ENCODE data around the gene DOCK8.

DOCK8 gene

DNA sequence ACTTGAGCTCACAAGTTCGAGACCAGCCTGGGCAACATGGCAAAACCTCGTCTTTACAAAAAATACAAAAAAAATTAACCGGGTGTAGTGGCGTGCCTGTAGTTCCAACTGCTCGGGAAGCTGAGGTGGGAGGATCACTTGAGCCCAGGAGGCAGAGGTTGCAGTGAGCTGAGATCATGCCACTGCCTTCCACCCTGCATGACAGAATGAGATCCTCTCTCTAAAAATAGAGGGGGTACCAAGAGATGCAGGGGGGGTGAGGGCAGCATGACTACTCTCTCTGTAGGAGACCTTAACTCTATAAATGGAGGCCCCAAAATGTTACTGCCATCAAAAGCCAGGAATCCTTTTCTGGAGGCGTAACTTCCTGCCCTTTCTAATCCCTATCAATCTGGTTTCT, 243.9 kb downstream of the DOCK8 start:
- Mint-ChIP-seq H3K9me3 (no peaks in the 10 kb centered on the region), H3K27ac (no peak overlapping the region), H3K4me3 (no peak overlapping the region), H3K36me3 (peaks cover 22 to 60% of the 10 kb centered on the region in 2 donors), H3K4me1 (no peaks in the 10 kb centered on the region), H3K27me3 (no peaks in the 10 kb centered on the region)
- DNase-seq = no peak
- ATAC-seq (replicated peaks) = no peak

DNA sequence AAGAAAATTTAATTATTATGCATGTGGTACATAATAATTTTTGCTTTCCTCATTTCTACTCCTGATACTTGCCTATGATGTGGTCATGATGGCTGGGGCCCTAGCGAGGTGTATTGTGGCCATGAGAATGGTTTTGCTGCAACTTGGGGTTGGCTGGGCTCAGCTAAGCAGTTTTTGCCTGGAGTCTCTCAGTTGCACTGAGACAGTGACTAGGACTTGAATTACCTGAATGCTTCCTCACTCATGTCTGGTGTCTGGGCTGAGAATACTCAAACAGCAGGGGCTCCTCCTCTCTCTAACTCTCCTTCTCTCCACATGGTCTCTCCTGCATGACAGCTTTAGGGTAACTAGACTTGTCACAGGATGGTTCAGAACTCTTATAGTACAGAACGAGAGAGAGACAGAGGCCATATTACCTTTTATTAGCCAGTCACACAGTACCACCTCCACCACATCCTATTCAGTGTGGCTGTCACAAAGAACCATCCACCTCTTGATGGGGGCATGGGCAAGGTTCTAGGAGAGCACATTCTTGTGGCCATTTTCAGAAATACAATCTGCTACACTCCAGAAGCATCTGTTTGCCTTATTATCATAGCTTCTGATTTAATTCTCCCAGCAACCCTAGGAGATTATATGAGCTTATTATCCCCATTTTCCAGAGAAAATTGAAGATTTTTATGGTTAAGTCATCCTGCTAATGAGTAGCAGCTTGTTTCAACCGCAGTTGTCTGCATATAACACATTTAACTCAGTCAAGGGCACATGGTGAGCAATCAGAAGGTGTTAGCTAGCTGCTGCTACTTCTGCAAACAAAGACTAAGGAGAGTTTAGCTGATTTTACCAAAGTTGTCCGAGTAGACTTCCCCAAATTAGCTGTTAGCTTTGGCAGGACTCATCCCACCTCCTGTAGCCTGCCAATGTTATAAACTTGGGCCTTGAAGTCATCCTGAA, 245.1 kb downstream of the DOCK8 start:
- H3K9me3 Mint-ChIP-seq = no peaks in the 10 kb centered on the region
- peaks cover 29 to 61% of the 10 kb centered on the region in 2 donors for H3K36me3 Mint-ChIP-seq
- ATAC-seq (replicated peaks) = no peak
- no peaks in the 10 kb centered on the region for H3K4me1 Mint-ChIP-seq
- DNase-seq = no peak
- no peak overlapping the region for H3K4me3 Mint-ChIP-seq
- H3K27me3 Mint-ChIP-seq = no peaks in the 10 kb centered on the region
- no peak overlapping the region for H3K27ac Mint-ChIP-seq

DNA sequence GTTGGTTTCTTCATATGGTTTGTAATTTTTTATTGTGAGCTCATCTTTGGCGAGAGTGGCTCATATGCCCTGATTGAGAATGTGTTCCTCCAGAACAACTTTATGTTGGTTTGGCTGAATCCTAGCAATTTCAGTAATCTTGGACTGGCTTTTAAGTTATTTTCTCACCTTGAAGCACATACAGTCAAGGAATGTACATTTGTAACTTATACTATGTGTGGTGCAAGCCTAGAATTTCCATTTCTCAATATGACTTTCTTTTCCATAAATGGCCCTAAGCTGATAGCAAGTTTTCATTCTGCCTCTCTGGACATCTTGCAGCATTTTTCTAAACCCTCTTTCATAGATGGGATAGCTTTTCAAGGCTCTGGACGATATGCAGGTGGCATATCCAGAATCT, 247.5 kb downstream of the DOCK8 start:
- Mint-ChIP-seq H3K9me3 (no peaks in the 10 kb centered on the region), H3K36me3 (peaks cover 26 to 57% of the 10 kb centered on the region in 2 donors), H3K4me1 (no peaks in the 10 kb centered on the region), H3K27me3 (no peaks in the 10 kb centered on the region), H3K4me3 (no peak overlapping the region), H3K27ac (no peak overlapping the region)
- DNase-seq = no peak
- no peak for ATAC-seq (replicated peaks)

DNA sequence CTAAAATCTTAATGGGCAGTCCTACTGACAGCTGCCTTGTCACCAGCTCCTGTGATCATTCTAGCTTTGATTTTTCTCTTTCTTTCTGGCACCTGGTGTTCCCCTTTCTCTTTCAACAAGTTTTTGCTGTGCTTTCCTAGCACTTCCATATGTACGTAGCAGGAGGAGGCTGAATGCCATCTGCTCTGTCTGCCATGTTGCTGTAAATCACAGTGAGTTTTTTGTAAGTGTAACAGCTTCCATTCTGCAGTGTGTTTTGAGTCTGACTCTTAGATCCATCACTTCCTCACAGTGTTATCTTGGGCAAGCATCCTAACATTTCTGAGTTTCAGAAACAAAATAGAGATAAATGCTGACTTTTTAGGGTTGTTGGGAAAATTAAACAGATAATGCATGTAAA, 247.9 kb downstream of the DOCK8 start:
- Mint-ChIP-seq H3K4me3 (no peak overlapping the region), H3K36me3 (peaks cover 23 to 52% of the 10 kb centered on the region in 2 donors)

DNA sequence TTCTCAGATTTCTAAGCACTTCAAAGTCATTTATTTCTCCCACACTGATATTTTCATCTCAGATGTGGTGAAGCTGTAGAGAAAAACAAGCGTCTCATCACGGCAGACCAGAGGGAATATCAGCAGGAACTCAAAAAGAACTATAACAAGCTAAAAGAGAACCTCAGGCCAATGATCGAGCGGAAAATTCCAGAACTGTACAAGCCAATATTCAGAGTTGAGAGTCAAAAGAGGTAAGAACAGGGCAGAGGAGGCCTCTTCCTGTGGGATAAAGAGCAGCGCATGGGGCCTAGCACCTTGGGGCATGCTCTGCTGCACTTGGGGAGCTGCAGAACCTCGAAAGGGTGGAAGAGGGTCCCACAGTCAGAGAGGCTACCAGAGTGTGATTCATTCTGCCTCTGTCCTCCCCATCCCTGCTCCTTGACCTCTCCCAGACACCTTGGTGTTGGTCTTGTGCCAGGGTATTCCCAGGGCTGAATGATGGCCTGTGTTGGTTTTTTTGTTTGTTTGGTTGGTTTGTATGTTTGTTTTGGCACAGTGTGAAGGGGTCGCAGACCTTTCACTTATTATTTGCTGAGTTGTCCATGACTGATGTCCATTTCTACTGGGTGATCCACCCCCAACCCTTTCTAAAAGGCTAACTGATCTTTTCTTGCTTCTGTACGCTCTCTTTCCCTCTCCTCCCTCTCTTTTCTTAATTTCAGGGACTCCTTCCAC, 248.9 kb downstream of the DOCK8 start:
- Mint-ChIP-seq H3K36me3 (peaks cover 18 to 45% of the 10 kb centered on the region in 2 donors), H3K4me1 (peaks cover 1 to 2% of the 10 kb centered on the region in 2 donors), H3K9me3 (no peaks in the 10 kb centered on the region), H3K27ac (peak overlapping the region; percentile 47), H3K4me3 (no peak overlapping the region), H3K27me3 (no peaks in the 10 kb centered on the region)
- no peak for ATAC-seq (replicated peaks)
- DNase-seq = no peak

More for the DNA sequence above, 247.9 kb downstream of the DOCK8 start:
- no peaks in the 10 kb centered on the region for H3K27me3 Mint-ChIP-seq
- peak overlapping the region; percentile 43 for H3K27ac Mint-ChIP-seq
- no peaks in the 10 kb centered on the region for H3K4me1 Mint-ChIP-seq
- ATAC-seq (replicated peaks) (no peak), DNase-seq (no peak)
- no peaks in the 10 kb centered on the region for H3K9me3 Mint-ChIP-seq

DNA sequence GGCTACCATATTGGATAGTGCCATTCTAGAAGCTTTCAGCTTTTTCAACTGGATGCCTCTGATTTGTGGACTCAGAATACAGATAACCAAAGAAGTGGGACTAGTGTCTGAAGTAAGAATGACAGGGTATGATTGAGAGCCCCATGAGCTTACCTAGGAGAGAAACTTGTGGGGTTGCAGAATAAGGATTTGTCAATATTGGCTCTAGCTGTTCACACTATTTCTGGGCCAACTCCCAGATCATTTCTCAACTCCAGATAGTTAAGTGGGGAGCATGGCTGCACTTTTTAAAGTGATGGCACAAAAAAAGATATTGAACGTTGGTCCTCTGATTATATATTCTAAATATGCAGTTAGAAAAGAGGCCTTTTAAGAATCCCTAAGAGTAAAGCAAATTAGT, 252.1 kb downstream of the DOCK8 start:
- H3K4me1 Mint-ChIP-seq = peaks cover 16 to 32% of the 10 kb centered on the region in 2 donors
- ATAC-seq (replicated peaks) (no peak), DNase-seq (no peak)
- H3K36me3 Mint-ChIP-seq = peaks cover 18 to 37% of the 10 kb centered on the region in 2 donors
- no peaks in the 10 kb centered on the region for H3K9me3 Mint-ChIP-seq
- no peak overlapping the region for H3K4me3 Mint-ChIP-seq
- H3K27me3 Mint-ChIP-seq = no peaks in the 10 kb centered on the region
- H3K27ac Mint-ChIP-seq = no peak overlapping the region

DNA sequence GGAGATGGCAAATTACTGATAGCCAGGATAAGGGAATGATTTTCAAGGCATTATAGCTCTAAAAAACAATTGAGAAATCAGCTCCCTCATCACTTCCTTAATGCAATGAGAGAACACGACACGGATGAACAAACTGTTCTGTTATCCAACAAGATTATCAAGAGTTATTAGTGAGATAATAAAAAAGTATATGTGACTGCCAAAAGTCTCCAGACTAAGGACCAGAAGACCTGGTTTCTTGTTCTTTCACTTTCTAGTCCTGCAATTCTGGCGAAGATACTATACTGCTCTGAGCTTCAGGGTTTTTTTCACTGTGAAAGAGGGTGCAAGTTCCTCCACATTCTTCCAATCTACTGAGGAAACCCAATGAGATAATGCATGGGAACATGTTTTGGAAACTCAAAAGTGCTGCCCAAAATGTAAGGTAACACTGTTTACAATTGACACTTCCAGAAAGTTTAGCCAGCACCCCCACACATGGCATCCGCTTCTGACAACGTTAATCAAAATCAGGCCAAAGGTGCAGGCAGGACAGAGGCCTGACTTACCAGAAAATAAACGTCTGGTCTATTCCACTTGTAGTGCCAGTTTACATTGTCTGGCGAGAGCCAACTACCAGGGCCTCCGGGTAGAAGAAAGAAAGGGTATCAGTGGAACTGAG, 254.2 kb downstream of the DOCK8 start:
- Mint-ChIP-seq H3K36me3 (peaks cover 8 to 18% of the 10 kb centered on the region in 2 donors), H3K9me3 (no peaks in the 10 kb centered on the region), H3K4me3 (peak overlapping the region; percentile 79 to 97), H3K4me1 (peaks cover 16 to 32% of the 10 kb centered on the region in 2 donors), H3K27me3 (no peaks in the 10 kb centered on the region), H3K27ac (peak overlapping the region; percentile 89)
- ATAC-seq (replicated peaks) (no peak), DNase-seq (no peak)

DNA sequence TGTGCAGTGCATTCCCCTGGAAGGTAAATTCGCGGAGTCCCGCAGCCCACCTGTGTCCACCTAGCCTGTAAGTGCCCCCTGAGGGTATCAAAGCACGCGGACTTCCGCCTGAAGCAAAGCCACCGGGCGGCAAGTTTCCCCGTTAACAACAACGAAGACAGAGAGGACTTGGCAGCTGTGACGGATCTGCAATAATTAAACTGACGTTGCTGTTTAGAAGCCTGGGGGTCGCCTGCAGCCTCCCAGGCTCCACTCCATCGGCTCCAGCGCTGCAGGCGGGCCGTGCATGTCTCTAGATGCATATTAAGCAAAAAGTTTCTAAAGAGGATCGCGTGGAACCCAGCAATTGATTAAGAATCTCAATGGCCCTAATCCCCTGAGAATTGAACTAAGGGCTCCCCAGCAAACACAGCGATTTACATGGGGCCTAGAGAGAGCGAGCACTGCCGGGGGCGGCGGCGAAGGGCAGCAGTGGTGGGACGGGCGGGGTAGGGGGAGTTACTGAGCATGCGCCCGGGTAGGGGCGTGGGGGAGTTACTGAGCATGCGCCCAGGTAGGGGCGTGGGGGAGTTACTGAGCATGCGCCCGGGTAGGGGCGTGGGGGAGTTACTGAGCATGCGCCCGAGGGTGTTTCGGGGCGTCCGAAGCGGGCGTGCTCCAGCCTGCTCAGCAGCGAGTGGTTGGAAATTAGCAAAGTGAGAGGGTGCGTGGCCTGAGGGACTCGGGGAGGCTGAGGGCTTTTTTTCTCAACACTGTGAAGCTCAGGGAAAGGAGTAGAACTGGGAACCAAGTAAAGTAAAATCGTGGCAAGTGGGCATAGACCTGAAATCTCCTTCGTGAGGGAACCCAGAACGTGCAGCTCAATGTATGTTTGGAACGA, 255.2 kb downstream of the DOCK8 start:
- peak; percentile 93 to 95 for ATAC-seq (replicated peaks)
- no peaks in the 10 kb centered on the region for H3K9me3 Mint-ChIP-seq

DNA sequence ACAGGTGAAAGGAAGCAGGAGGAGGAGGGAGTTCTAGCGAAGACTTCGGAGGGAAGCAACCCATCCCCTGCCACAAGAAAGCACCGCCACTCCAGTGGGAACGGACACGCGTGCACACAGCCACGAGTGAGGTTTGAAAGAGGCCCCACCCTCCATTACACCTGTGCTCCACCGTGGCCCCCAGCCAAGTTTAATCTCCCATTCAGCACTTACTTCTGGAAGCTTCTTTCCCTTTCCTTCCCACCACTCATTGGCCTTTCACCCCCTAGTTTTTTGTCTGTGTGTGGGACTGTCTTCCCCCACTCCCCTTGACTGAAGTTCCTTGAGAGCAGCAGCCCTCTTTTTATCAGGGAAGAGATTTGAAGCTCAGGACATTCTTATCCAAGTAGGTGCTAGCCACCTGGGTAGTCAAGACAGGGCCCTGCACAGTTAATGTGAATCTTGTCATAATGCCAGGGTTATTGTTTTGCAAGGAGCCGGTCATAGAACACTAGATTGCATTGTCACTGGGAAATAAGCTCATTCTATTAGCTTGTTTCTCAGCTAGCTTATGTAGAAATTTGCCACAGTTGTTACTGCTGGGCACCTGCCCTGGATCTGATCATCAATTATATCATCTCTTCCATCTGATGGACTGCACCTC, 256.0 kb downstream of the DOCK8 start:
- ATAC-seq (replicated peaks) = peak; percentile 3 to 9
- Mint-ChIP-seq H3K27ac (peak overlapping the region; percentile 95), H3K36me3 (peaks cover 6 to 12% of the 10 kb centered on the region in 2 donors), H3K27me3 (no peaks in the 10 kb centered on the region), H3K4me1 (peaks cover 16 to 32% of the 10 kb centered on the region in 2 donors), H3K4me3 (peak overlapping the region; percentile 95 to 97), H3K9me3 (no peaks in the 10 kb centered on the region)
- no peak for DNase-seq

More for the DNA sequence above, 255.2 kb downstream of the DOCK8 start:
- Mint-ChIP-seq H3K36me3 (peaks cover 3 to 15% of the 10 kb centered on the region in 2 donors), H3K4me3 (peak overlapping the region; percentile 95 to 97), H3K4me1 (peaks cover 16 to 32% of the 10 kb centered on the region in 2 donors), H3K27ac (peak overlapping the region; percentile 95), H3K27me3 (no peaks in the 10 kb centered on the region)
- DNase-seq = peak; percentile 77

DNA sequence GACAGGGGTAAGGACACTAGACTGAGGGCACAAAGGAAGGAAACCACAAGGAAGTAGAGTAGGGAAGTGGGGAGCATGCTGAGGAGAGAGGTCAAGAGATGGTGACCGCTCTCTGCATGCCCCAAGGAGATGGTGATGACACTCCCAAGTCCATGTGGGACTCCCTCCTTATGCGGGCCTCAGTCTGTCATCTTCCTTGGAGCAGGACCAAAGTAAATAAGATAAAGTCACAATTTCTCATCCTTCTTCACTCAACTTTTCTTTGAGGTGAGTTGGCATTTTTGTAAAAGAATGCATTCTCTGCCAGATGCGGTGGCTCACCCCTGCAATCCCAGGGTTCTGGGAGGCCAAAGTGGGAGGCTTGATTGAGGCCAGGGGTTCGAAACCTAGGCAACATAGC, 256.7 kb downstream of the DOCK8 start:
- Mint-ChIP-seq H3K4me1 (peaks cover 16 to 32% of the 10 kb centered on the region in 2 donors), H3K9me3 (no peaks in the 10 kb centered on the region), H3K4me3 (peak overlapping the region; percentile 95 to 97), H3K27me3 (no peaks in the 10 kb centered on the region), H3K27ac (peak overlapping the region; percentile 14), H3K36me3 (peaks cover 7 to 9% of the 10 kb centered on the region in 2 donors)
- DNase-seq = no peak
- no peak for ATAC-seq (replicated peaks)

DNA sequence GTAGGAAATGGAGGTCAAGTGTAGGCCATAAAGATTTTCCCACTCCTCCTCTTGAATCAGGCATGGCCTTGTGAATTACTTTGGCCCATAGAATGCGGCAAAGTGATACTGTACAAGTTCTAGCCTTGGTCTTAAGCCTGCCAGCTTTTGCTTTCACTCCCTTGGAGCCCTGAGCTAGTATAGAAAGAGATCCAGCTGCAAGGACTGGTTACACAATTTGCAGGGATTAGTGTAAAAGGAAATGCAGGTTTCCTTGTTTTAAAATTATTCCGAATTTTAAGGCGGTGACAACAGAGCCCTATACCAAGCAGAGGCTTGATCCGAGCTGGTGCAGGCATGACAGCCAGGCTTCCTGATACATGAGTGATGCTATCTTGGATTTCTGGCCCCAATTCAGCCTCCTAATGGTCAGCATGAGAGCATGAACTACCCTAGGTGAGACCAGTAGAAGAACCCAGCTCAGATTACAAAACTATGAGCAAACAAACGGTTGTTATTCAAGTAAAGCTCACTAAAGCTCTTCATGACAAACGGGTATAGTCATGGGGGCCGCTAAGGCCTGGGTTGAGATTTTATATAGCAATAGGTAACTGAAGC, 257.9 kb downstream of the DOCK8 start:
- ATAC-seq (replicated peaks) = no peak

DNA sequence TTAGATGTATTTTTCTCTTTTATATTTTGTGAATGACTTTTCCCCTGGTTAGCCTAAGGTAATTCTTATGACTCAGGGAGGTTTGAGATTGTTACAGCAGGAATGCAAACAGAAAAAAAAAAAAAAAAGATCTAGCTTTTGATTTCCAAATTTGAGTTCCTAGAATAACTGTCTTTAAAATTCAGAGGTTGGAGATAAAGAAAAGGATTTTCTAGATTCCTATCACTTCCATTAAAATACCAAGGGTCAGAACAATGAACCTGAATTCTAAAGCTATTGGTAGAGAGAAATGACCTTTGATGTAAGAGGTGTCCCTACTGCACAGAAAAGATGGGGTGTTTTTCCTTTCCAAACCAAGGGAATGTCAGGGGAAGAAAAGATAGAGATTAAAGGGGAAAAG, 262.5 kb downstream of the DOCK8 start:
- DNase-seq (no peak), ATAC-seq (replicated peaks) (no peak)
- Mint-ChIP-seq H3K4me3 (no peak overlapping the region), H3K27me3 (no peaks in the 10 kb centered on the region), H3K36me3 (peaks cover 14 to 18% of the 10 kb centered on the region in 2 donors), H3K9me3 (no peaks in the 10 kb centered on the region), H3K4me1 (no peaks in the 10 kb centered on the region), H3K27ac (no peak overlapping the region)

More for the DNA sequence above, 257.9 kb downstream of the DOCK8 start:
- H3K4me1 Mint-ChIP-seq = peaks cover 16 to 32% of the 10 kb centered on the region in 2 donors
- H3K4me3 Mint-ChIP-seq = no peak overlapping the region
- peaks cover 7 to 12% of the 10 kb centered on the region in 2 donors for H3K36me3 Mint-ChIP-seq
- H3K9me3 Mint-ChIP-seq = no peaks in the 10 kb centered on the region
- DNase-seq = no peak
- no peak overlapping the region for H3K27ac Mint-ChIP-seq
- H3K27me3 Mint-ChIP-seq = no peaks in the 10 kb centered on the region

Measured in stimulated activated naive B cell treated with anti-CD40 and anti-IgM and Interleukin-4, amounts not matched to agents 10 μg/mL and 1 μg/mL and 100 μg/mL, for 72 hours (primary cell).